IMR-90 (cell line): ENCODE data around the gene KLHL4. TPM values are rescaled to one million over a fixed set of nuclear protein-coding genes. Genes with fewer than 3 reads are reported as not detected.

Experiments
- ATAC-seq: fragments of 200-7000 bp; cut with Tn5 transposase; 2 replicates; pipeline ENCODE4 v1.9.1; 2020; ENCODE audit warnings: low read depth, mild to moderate bottlenecking, moderate library complexity
- BruUV-seq: library from RNA; stranded (reverse); fragments of 400-500 nt; replicated peaks from 2 replicates; lab custom pipeline; 2021; lab: Mats Ljungman, UMichigan
- CTCF ChIA-PET: fragments of 300-600 bp; formaldehyde crosslinking; extraction: SDS; loops from one replicate; lab custom pipeline; 2021; ENCODE audit warnings: antibody characterized with exemption; lab: Yijun Ruan, JAX
- POLR2A ChIA-PET: fragments of 300-600 bp; sonication (Branson Sonifier 250); formaldehyde crosslinking; loops from one replicate; lab custom pipeline; 2022; ENCODE audit warnings: antibody characterized with exemption; ENCODE audit not compliant: unreplicated experiment; lab: Charles Lee
- DNase-seq: peaks from one replicate; pipeline ENCODE4 v3.0.0; 2013
- H2AFZ ChIP-seq: replicated peaks from 2 replicates; pipeline ENCODE3; 2013; ENCODE audit warnings: low read length, mild to moderate bottlenecking; ENCODE audit not compliant: poor library complexity
- H2AK5ac ChIP-seq: 2 replicates; pipeline ENCODE4 v1.6.1; 2013; ENCODE audit warnings: low read depth, low read length, inconsistent platforms
- H2AK9ac ChIP-seq: replicated peaks from 2 replicates; pipeline ENCODE3; 2013; ENCODE audit warnings: mild to moderate bottlenecking, low read depth, low read length, moderate library complexity; ENCODE audit not compliant: poor library complexity
- H2BK120ac ChIP-seq: 2 replicates; pipeline ENCODE4 v1.6.1; 2013; ENCODE audit warnings: low read depth, low read length, inconsistent platforms
- H2BK15ac ChIP-seq: 3 replicates; pipeline ENCODE4 v1.6.1; 2013; ENCODE audit warnings: low read depth, low read length, inconsistent platforms
- H2BK20ac ChIP-seq: 2 replicates; pipeline ENCODE4 v1.6.1; 2013; ENCODE audit warnings: low read depth, mild to moderate bottlenecking, inconsistent platforms, low read length, moderate library complexity
- H2BK5ac ChIP-seq: 2 replicates; pipeline ENCODE4 v1.6.1; 2013; ENCODE audit warnings: mild to moderate bottlenecking, low read depth, low read length, inconsistent platforms; ENCODE audit not compliant: poor library complexity, severe bottlenecking
- H3K14ac ChIP-seq: replicated peaks from 2 replicates; pipeline ENCODE4 v1.6.1; 2013; ENCODE audit warnings: low read depth, low read length, inconsistent platforms
- H3K18ac ChIP-seq: 2 replicates; pipeline ENCODE4 v1.6.1; 2013; ENCODE audit warnings: low read depth, low read length, control low read depth
- H3K23ac ChIP-seq: 2 replicates; pipeline ENCODE4 v1.6.1; 2013; ENCODE audit warnings: low read depth, low read length, inconsistent platforms
- H3K27ac ChIP-seq: 2 replicates; pipeline ENCODE4 v1.5.1; 2013; ENCODE audit warnings: mild to moderate bottlenecking, control low read depth, low read length; ENCODE audit not compliant: insufficient read depth
- H3K27me3 ChIP-seq: 2 replicates; pipeline ENCODE4 v1.6.1; 2013; ENCODE audit warnings: low read length; ENCODE audit not compliant: control insufficient read depth, insufficient read depth
- H3K36me3 ChIP-seq: 2 replicates; pipeline ENCODE4 v1.6.1; 2013; ENCODE audit warnings: low read length, mixed read lengths; ENCODE audit not compliant: control insufficient read depth, insufficient read depth
- H3K4ac ChIP-seq: 2 replicates; pipeline ENCODE4 v1.6.1; 2013; ENCODE audit warnings: low read depth, low read length, inconsistent platforms
- H3K4me1 ChIP-seq: 2 replicates; pipeline ENCODE4 v1.6.1; 2013; ENCODE audit warnings: low read length, mixed read lengths; ENCODE audit not compliant: control insufficient read depth, insufficient read depth
- H3K4me2 ChIP-seq: 2 replicates; pipeline ENCODE4 v1.6.1; 2013; ENCODE audit warnings: low read depth, mild to moderate bottlenecking, control low read depth, low read length, moderate library complexity
- H3K4me3 ChIP-seq: 2 replicates; pipeline ENCODE4 v1.5.1; 2013; ENCODE audit warnings: low read depth, mild to moderate bottlenecking, control low read depth, low read length, moderate library complexity; ENCODE audit not compliant: insufficient read depth
- H3K56ac ChIP-seq: 2 replicates; pipeline ENCODE4 v1.6.1; 2013; ENCODE audit warnings: low read length, inconsistent platforms; ENCODE audit not compliant: insufficient read depth; ENCODE audit errors: extremely low read depth
- H3K79me1 ChIP-seq, 2 experiments: 2 replicates each; pipeline ENCODE4 v1.6.1; 2013; ENCODE audit warnings: low read length in 2 of 2, inconsistent platforms in 1 of 2, low read depth in 1 of 2
- H3K9ac ChIP-seq: 2 replicates; pipeline ENCODE4 v1.6.1; 2013; ENCODE audit warnings: low read depth, low read length, control low read depth
- H3K9me1 ChIP-seq: 2 replicates; pipeline ENCODE4 v1.6.1; 2013; ENCODE audit warnings: low read length, inconsistent platforms; ENCODE audit not compliant: insufficient read depth
- H3K9me3 ChIP-seq: 2 replicates; pipeline ENCODE4 v1.6.1; 2013; ENCODE audit warnings: low read length; ENCODE audit not compliant: control insufficient read depth, insufficient read depth
- H4K20me1 ChIP-seq: 2 replicates; pipeline ENCODE4 v1.6.1; 2013; ENCODE audit warnings: low read length, inconsistent platforms; ENCODE audit not compliant: insufficient read depth
- H4K5ac ChIP-seq: 2 replicates; pipeline ENCODE4 v1.6.1; 2013; ENCODE audit warnings: mild to moderate bottlenecking, low read depth, low read length, control low read depth
- H4K8ac ChIP-seq, 2 experiments: 2 replicates each; pipeline ENCODE4 v1.6.1; 2013; ENCODE audit warnings: low read depth in 2 of 2, low read length in 2 of 2, control low read depth in 1 of 2, inconsistent platforms in 1 of 2
- H4K91ac ChIP-seq: 2 replicates; pipeline ENCODE4 v1.6.1; 2013; ENCODE audit warnings: low read depth, low read length, inconsistent platforms; ENCODE audit not compliant: insufficient read depth
- SMC3 ChIP-seq: fragments of 150-350 bp; IDR thresholded peaks from 2 replicates; pipeline ENCODE4 v1.6.1; 2016; ENCODE audit warnings: low read depth, mild to moderate bottlenecking, antibody characterized with exemption, low read length, moderate library complexity
- WGBS, 2 experiments: methylation state at CpG; one replicate each; pipeline versions ENCODE4 v1.1.5 to v1.1.7; 2013; ENCODE audit warnings: missing lambda C conversion rate in 2 of 2; ENCODE audit not compliant: insufficient read length in 1 of 2; ENCODE audit errors: extremely low coverage in 2 of 2; 5-methylcytosine and 5-hydroxymethylcytosine counted together
- dilution Hi-C: fragments of 300-500 bp; cut with HindIII; formaldehyde crosslinking; loops from one replicate; pipeline ENCODE4 v1.14.3; 2018; ENCODE audit warnings: low sequenced_read_pairs; ENCODE audit not compliant: unreplicated experiment
- in situ Hi-C: fragments of 300-500 bp; cut with MboI; formaldehyde crosslinking; loops from 3 replicates; pipeline ENCODE4 v1.14.3; 2019; ENCODE audit warnings: low sequenced_read_pairs, inconsistent platforms, mixed read lengths
- intact Hi-C: fragments of 100-400 bp; cut with micrococcal nuclease; formaldehyde crosslinking; loops from 2 replicates; pipeline ENCODE4 v1.10.0; 2022
- polyA plus RNA-seq, 3 experiments: library from polyadenylated mRNA; depleted of rRNA; stranded (reverse); fragments of >200 nt; gene quantifications; 2 replicates each; pipeline ENCODE4 v1.2.3, GENCODE V29; 2012; ENCODE audit warnings: low replicate concordance in 1 of 3
- total RNA-seq: library from RNA; depleted of rRNA; stranded (reverse); fragments of >200 nt; gene quantifications from 2 replicates; pipeline ENCODE4 v1.2.3, GENCODE V29; 2012

The KLHL4 gene
- total and polyA plus RNA-seq, 2 of the 4 experiments (the other 2 are of a cell fraction): 0.50 to 1.4 TPM

DNA sequence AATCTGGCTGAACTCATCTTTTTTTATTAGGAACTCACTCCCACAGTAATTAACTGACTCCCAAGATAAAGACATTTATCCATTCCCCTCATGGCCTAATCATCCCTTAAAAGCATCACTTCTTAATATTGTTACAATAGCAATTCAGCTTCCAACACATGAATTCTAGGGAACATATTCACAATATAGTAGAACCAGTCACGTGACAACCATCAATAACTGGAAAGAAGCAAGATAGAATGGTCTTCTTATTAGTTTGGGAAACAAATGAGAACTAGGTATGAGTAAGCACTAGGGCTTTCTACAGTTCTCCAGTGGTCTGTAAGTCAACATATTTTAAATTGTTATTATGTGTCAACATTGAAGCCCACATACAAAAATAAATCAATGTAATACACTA, 170.1 kb downstream of the KLHL4 start:
- Histone ChIP-seq H3K4me1 (no peaks in the 10 kb centered on the region), H2BK20ac (no peak overlapping the region), H2AK5ac (no peak overlapping the region), H2AK9ac (no peak overlapping the region), H3K4ac (no peak overlapping the region), H4K8ac (no peak overlapping the region), H3K27ac (no peak overlapping the region), H3K56ac (no peak overlapping the region), H4K5ac (no peak overlapping the region), H2BK5ac (no peak overlapping the region), H3K9me1 (no peaks in the 10 kb centered on the region), H3K18ac (no peak overlapping the region), H2BK15ac (no peak overlapping the region), H4K20me1 (no peaks in the 10 kb centered on the region), H3K9me3 (no peaks in the 10 kb centered on the region), H3K27me3 (no peaks in the 10 kb centered on the region), H4K91ac (no peak overlapping the region), H3K14ac (no peak overlapping the region), H3K4me3 (no peak overlapping the region), H3K9ac (no peak overlapping the region), H3K36me3 (no peaks in the 10 kb centered on the region), H3K4me2 (no peak overlapping the region), H3K23ac (no peak overlapping the region), H3K79me1 (no peaks in the 10 kb centered on the region), H2BK120ac (no peak overlapping the region), H2AFZ (no peak overlapping the region)
- DNase-seq: no peak
- no peak for ATAC-seq
- TF ChIP-seq SMC3: no peak
- CTCF ChIA-PET: no interaction called here
- in situ Hi-C loops (no loop called here), intact Hi-C loops (no loop called here), dilution Hi-C loops (no loop called here)
- BruUV-seq: no TSS peak
- POLR2A ChIA-PET: no interaction called here
- WGBS, 2 experiments: no CpG with 5 or more reads among the region's 1 CpG
